NOMO-1 (cell line): ENCODE measurements around the gene HDC.

Experiments used
- DNase-seq, 2 experiments: peaks; one replicate each; lab custom pipeline; 2025; ENCODE audit not compliant: unreplicated experiment in 2 of 2; lab: John Stamatoyannopoulos, UW

Gene HDC

GRCh38 chr15:50256188-50257041, 9.1 kb downstream of the HDC start:
- DNase-seq, result no peak

- DNase-seq, result no peak
Observed at GRCh38 chr15:50252556-50252955, 13.0 kb downstream of the HDC start.

GRCh38 chr15:50251638-50252182, 13.8 kb downstream of the HDC start:
- no peak for DNase-seq

GRCh38 chr15:50250760-50251394, 14.6 kb downstream of the HDC start:
- no peak for DNase-seq

- no peak for DNase-seq
Observed at GRCh38 chr15:50249704-50250103, 15.8 kb downstream of the HDC start.

GRCh38 chr15:50248994-50249582, 16.4 kb downstream of the HDC start:
- no peak for DNase-seq

- DNase-seq, result peak; percentile 52 to 84
Observed at GRCh38 chr15:50247819-50248655, 17.5 kb downstream of the HDC start.

- DNase-seq, result no peak
Observed at GRCh38 chr15:50246631-50247030, 18.9 kb downstream of the HDC start.

- no peak for DNase-seq
Observed at GRCh38 chr15:50244959-50245624, 20.4 kb downstream of the HDC start.

- DNase-seq, result no peak
Observed at GRCh38 chr15:50244153-50244552, 21.4 kb downstream of the HDC start.

- peak in 1 of 2 experiments; percentile 14 for DNase-seq
Observed at GRCh38 chr15:50241684-50242450, 23.7 kb downstream of the HDC start.

- no peak for DNase-seq
Observed at GRCh38 chr15:50238255-50238654, 27.3 kb downstream of the HDC start.

GRCh38 chr15:50236433-50236832, 29.1 kb downstream of the HDC start:
- DNase-seq, result no peak

GRCh38 chr15:50235794-50236193, 29.7 kb downstream of the HDC start:
- DNase-seq, result no peak

- peak in 1 of 2 experiments; percentile 6 for DNase-seq
Observed at GRCh38 chr15:50234764-50235163, 30.8 kb downstream of the HDC start.

- DNase-seq, result no peak
Observed at GRCh38 chr15:50233192-50233736, 32.3 kb downstream of the HDC start.

- DNase-seq, result no peak
Observed at GRCh38 chr15:50232791-50233190, 32.7 kb downstream of the HDC start.

- DNase-seq, result no peak
Observed at GRCh38 chr15:50231761-50232160, 33.8 kb downstream of the HDC start.

GRCh38 chr15:50229336-50229735, 36.2 kb downstream of the HDC start:
- DNase-seq, result no peak
